ENCODE measurements around the gene DTWD2. TPM values are rescaled to one million over a fixed set of nuclear protein-coding genes. Genes with fewer than 3 reads are reported as not detected.

DTWD2 gene
- total and polyA plus RNA-seq, 12 donors, result 1.7 to 15.7 (median 12.8) TPM

DNA sequence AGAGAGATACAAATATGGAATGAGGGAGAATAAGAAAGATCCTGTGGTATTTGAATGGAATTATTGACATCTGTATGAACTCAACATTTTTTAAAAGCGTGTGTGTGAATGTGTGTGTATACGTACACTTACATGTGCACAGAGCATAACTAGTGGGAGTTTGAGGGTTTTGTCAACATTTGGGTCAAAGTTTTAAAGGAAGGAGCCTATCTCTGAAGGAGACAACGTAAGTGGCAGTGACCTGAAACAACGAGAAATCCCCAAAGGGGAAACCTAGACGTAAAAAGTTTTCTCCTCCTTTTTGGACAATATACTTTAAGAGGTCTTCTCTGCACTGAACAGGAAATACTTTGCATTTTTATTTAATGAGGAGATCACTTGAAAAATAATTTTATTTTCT is 40.2 kb upstream of the DTWD2 start:
- intact Hi-C loops (cut with DNase I), result no loop called here
- H3K27me3 ChIP-seq, result no peaks in the 10 kb centered on the region
- no peak overlapping the region for H3K27ac ChIP-seq

GRCh38 chr5:119022773-119023172 is 34.4 kb upstream of the DTWD2 start:
- no peak overlapping the region for H3K4me3 ChIP-seq
- peaks cover 0 to 15% (median 4%) of the 10 kb centered on the region in 11 donors for H3K9me3 ChIP-seq
- ATAC-seq (no peak), DNase-seq (no peak)
- intact Hi-C loops (cut with DNase I), result no loop called here
- no peaks in the 10 kb centered on the region for H3K27me3 ChIP-seq
- no peak overlapping the region for H3K27ac ChIP-seq
- H3K4me1 ChIP-seq, result peaks cover 0 to 30% (median 0%) of the 10 kb centered on the region in 9 donors
- no peaks in the 10 kb centered on the region for H3K36me3 ChIP-seq
- 5 to 17% methylated on average over 1 of the region's 1 CpG for WGBS, 2 donors
- TF ChIP-seq, protein P1, sequence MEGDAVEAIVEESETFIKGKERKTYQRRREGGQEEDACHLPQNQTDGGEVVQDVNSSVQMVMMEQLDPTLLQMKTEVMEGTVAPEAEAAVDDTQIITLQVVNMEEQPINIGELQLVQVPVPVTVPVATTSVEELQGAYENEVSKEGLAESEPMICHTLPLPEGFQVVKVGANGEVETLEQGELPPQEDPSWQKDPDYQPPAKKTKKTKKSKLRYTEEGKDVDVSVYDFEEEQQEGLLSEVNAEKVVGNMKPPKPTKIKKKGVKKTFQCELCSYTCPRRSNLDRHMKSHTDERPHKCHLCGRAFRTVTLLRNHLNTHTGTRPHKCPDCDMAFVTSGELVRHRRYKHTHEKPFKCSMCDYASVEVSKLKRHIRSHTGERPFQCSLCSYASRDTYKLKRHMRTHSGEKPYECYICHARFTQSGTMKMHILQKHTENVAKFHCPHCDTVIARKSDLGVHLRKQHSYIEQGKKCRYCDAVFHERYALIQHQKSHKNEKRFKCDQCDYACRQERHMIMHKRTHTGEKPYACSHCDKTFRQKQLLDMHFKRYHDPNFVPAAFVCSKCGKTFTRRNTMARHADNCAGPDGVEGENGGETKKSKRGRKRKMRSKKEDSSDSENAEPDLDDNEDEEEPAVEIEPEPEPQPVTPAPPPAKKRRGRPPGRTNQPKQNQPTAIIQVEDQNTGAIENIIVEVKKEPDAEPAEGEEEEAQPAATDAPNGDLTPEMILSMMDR (IDR thresholded peaks at IDR 0.05), result no peak

More for the DNA sequence above, 40.2 kb upstream of the DTWD2 start:
- Histone ChIP-seq H3K9me3 (peaks cover 0 to 15% (median 4%) of the 10 kb centered on the region in 11 donors), H3K36me3 (no peaks in the 10 kb centered on the region), H3K4me3 (no peak overlapping the region), H3K4me1 (peaks cover 0 to 14% (median 0%) of the 10 kb centered on the region in 9 donors)
- ATAC-seq (no peak), DNase-seq (no peak)
- TF ChIP-seq, protein P1 (IDR thresholded peaks at IDR 0.05), result no peak
- WGBS, 2 donors, result 58 to 64% methylated on average over 5 of the region's 5 CpGs

DNA sequence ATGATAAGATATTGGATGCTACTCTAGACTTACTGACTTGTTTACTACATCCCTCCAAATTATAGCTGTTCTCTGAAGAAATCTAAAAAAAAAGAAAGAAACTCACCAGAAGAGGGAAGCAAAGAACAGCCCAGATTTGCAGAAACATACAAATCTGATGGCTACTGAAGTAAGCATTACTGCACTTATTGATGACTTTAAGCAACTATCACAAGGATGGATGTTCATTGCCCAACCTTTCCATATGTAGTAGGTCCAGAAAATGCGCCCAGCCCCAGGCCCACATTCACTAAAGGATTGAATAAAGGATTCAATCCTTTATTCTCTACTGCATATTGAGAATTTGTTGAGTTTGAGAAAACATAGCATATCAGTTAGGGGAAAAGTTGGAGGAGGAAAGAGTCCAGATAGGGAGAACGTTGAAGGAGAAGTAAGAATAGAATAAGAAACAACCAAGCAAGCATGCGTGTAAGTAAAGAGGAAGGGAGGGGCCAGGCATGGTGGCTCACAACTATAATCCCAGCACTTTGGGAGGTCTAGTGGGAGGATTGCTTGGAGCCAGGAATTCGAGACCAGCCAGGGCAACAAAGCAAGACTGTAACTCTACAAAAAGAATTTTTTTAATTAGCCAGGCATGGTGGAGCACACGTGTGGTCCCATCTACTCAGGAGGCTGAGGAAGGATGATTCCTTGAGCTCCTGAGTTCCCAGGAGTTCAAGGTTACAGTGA is 33.8 kb upstream of the DTWD2 start:
- Histone ChIP-seq H3K36me3 (no peaks in the 10 kb centered on the region), H3K27ac (peak overlapping the region in 1 of 10 donors; percentile 26), H3K9me3 (peaks cover 0 to 15% (median 4%) of the 10 kb centered on the region in 11 donors), H3K4me3 (no peak overlapping the region), H3K27me3 (no peaks in the 10 kb centered on the region), H3K4me1 (peaks cover 0 to 30% (median 0%) of the 10 kb centered on the region in 9 donors)
- intact Hi-C loops (cut with DNase I), result no loop called here
- ATAC-seq (peak in 1 of 8 donors; percentile 38), DNase-seq (no peak)
- 47 to 57% methylated on average over 5 of the region's 5 CpGs for WGBS, 2 donors
- TF ChIP-seq, protein P1 (IDR thresholded peaks at IDR 0.05), result peak in 6 of 9 donors; percentile 23 to 54 (median 40)

GRCh38 chr5:119021149-119021732 is 32.9 kb upstream of the DTWD2 start:
- TF ChIP-seq, protein P1 (IDR thresholded peaks at IDR 0.05), result no peak
- ATAC-seq, result no peak
- H3K4me1 ChIP-seq, result peaks cover 0 to 30% (median 0%) of the 10 kb centered on the region in 9 donors
- intact Hi-C loops (cut with DNase I), result no loop called here
- no peak for DNase-seq
- no peak overlapping the region for H3K4me3 ChIP-seq
- peaks cover 0 to 15% (median 4%) of the 10 kb centered on the region in 11 donors for H3K9me3 ChIP-seq
- no peaks in the 10 kb centered on the region for H3K36me3 ChIP-seq
- WGBS, 2 donors, result 94% methylated on average over 3 of the region's 3 CpGs
- no peaks in the 10 kb centered on the region for H3K27me3 ChIP-seq
- no peak overlapping the region for H3K27ac ChIP-seq
